ENCODE data around the gene CACNA1S. TPM values are rescaled to one million over a fixed set of nuclear protein-coding genes. Genes with fewer than 3 reads are reported as not detected.

The CACNA1S gene
- total RNA-seq, 1 experiment from 2014 or later = 0.02 TPM

- DNase-seq (ENCODE audit: low spot score) (peak; percentile 65), ATAC-seq (peak; percentile 42)
- TF ChIP-seq RELA (CRISPR knock-in tag; IDR thresholded peaks at IDR 0.05; ENCODE audit: borderline replicate concordance) (no peak), CTCF (IDR thresholded peaks at IDR 0.05) (peak; percentile 42; the same call in 1 of the 2 replicates), SP1 (CRISPR knock-in tag; conservative IDR thresholded peaks at IDR 0.05) (0 out of 2 replicates have a peak, but pooled peaks have one; percentile 35), ATF6 (CRISPR knock-in tag; IDR thresholded peaks at IDR 0.05) (no peak)
- ChIA-PET POLR2A (interaction anchor here (0.5 to 1.4 kb wide), 6 partner anchors 11 to 1793 kb away, joined by 3 to 7 read pairs (median 5); no protein-coding TSS in a partner anchor), CTCF (interaction anchor here (0.6 to 13.8 kb wide), 34 partner anchors 9 to 838 kb away, joined by 3 to 218 read pairs (median 4); partner anchors contain the start of gene GPR25)
- H3K27ac Mint-ChIP-seq = peak overlapping the region; percentile 73
- no peaks in the 10 kb centered on the region for H3K36me3 Mint-ChIP-seq
- peak overlapping the region; percentile 15; the same call in 1 of the 2 replicates for H3K4me3 Mint-ChIP-seq
- H3K4me1 Mint-ChIP-seq = peaks cover 77% of the 10 kb centered on the region
- H3K27me3 Mint-ChIP-seq (ENCODE audit: low read depth) = peaks cover 7% of the 10 kb centered on the region
- no peaks in the 10 kb centered on the region for H3K9me3 Mint-ChIP-seq
Observed at GRCh38 chr1:201020721-201021629, 91.3 kb downstream of the CACNA1S start.

GRCh38 chr1:201020040-201020591 lies 92.1 kb downstream of the CACNA1S start:
- H3K27me3 Mint-ChIP-seq (ENCODE audit: low read depth) = peaks cover 7% of the 10 kb centered on the region
- DNase-seq (ENCODE audit: low spot score) = no peak
- no peak overlapping the region for H3K4me3 Mint-ChIP-seq
- TF ChIP-seq HMGXB4 (CRISPR knock-in tag; IDR thresholded peaks at IDR 0.05) (no peak), ZNF138 (CRISPR knock-in tag; conservative IDR thresholded peaks at IDR 0.05) (no peak), KAT7 (CRISPR knock-in tag; IDR thresholded peaks at IDR 0.05; ENCODE audit: borderline replicate concordance) (no peak), ZBTB21 (CRISPR knock-in tag; IDR thresholded peaks at IDR 0.05; ENCODE audit: borderline replicate concordance) (no peak), USF2 (CRISPR knock-in tag; IDR thresholded peaks at IDR 0.05) (no peak), ZNF416 (CRISPR knock-in tag; IDR thresholded peaks at IDR 0.05) (no peak), GTF2I (CRISPR knock-in tag; conservative IDR thresholded peaks at IDR 0.05) (no peak), ZNF671 (CRISPR knock-in tag; IDR thresholded peaks at IDR 0.05) (no peak), GABPB1 (CRISPR knock-in tag; IDR thresholded peaks at IDR 0.05) (no peak), ERG (CRISPR knock-in tag; IDR thresholded peaks at IDR 0.05) (no peak), ELF4 (CRISPR knock-in tag; IDR thresholded peaks at IDR 0.05; ENCODE audit: low read depth) (no peak), SMAD3 (CRISPR knock-in tag; IDR thresholded peaks at IDR 0.05; ENCODE audit: borderline replicate concordance) (no peak), MAX (CRISPR knock-in tag; IDR thresholded peaks at IDR 0.05) (no peak), PRRX2 (CRISPR knock-in tag; IDR thresholded peaks at IDR 0.05) (no peak), NFYB (CRISPR knock-in tag; conservative IDR thresholded peaks at IDR 0.05; ENCODE audit: low read depth) (no peak)
- H3K4me1 Mint-ChIP-seq = peaks cover 73% of the 10 kb centered on the region
- no peaks in the 10 kb centered on the region for H3K36me3 Mint-ChIP-seq
- ChIA-PET POLR2A (interaction anchor here (0.7 to 1.4 kb wide), 3 partner anchors 10 to 1794 kb away, joined by 3 to 7 read pairs (median 5); no protein-coding TSS in a partner anchor), CTCF (interaction anchor here (0.6 to 13.8 kb wide), 19 partner anchors 9 to 415 kb away, joined by 3 to 218 read pairs (median 5); partner anchors contain the start of gene GPR25)
- peak; percentile 14; the same call in 1 of the 2 replicates for ATAC-seq
- H3K9me3 Mint-ChIP-seq = no peaks in the 10 kb centered on the region
- H3K27ac Mint-ChIP-seq = no peak overlapping the region

Data from WTC11 (cell line).